PFSK-1 (cell line): ENCODE results near the gene ZNF385D.

ENCODE experiments used
- FOXP2 ChIP-seq: optimal IDR thresholded peaks from 2 replicates; pipeline ENCODE3; 2011; ENCODE audit warnings: borderline replicate concordance, control low read depth, inconsistent platforms; ENCODE audit not compliant: insufficient read depth; ENCODE audit errors: extremely low read length, extremely low read depth
- POLR2AphosphoS5 ChIP-seq: IDR thresholded peaks from 2 replicates; pipeline ENCODE4 v1.6.1; 2012; ENCODE audit warnings: low read depth, mild to moderate bottlenecking, control low read depth, low read length, moderate library complexity
- REST ChIP-seq, 2 experiments: IDR thresholded peaks; 2 replicates each; pipeline versions ENCODE4 v1.6.1 to v1.8.0; 2011 to 2012; ENCODE audit warnings: low read depth in 2 of 2, low read length in 2 of 2, control low read depth in 1 of 2, inconsistent platforms in 1 of 2, mild to moderate bottlenecking in 1 of 2, moderate library complexity in 1 of 2; ENCODE audit not compliant: insufficient read depth in 1 of 2
- SIN3A ChIP-seq: IDR thresholded peaks from 2 replicates; pipeline ENCODE4 v1.6.1; 2012; ENCODE audit warnings: mild to moderate bottlenecking, low read length, moderate library complexity, borderline replicate concordance; ENCODE audit not compliant: insufficient read depth
- TAF1 ChIP-seq: IDR thresholded peaks from 2 replicates; pipeline ENCODE4 v1.6.1; 2012; ENCODE audit warnings: low read length, control low read depth, borderline replicate concordance; ENCODE audit not compliant: insufficient read depth

ZNF385D gene

DNA sequence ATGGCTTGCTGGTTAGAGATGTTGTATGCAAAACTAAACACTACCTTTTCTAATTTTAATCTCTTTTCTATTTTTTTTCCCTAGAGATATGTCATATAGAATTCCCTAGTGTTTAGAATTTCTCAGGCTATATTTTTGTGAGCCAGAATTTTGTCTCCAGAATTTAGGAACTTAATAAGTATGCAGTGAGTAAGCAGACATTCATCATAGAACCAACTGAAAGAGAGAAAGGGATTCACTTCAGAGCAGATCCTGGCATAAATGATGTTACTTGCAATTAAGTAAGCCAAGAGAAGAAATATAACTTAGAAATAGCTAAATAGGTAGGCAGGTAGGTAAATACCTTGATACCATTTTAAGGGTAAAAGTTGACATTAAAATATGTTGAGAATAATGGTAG is 288.9 kb downstream of the ZNF385D start:
- TF ChIP-seq TAF1 (no peak), REST (IDR thresholded peaks at IDR 0.05; ENCODE audit: insufficient read depth in 1 of 2, low read depth in 2 of 2, low read length in 2 of 2) (no peak), POLR2AphosphoS5 (no peak), SIN3A (no peak), FOXP2 (no peak)

- no peak for TF ChIP-seq REST (IDR thresholded peaks at IDR 0.05; ENCODE audit: insufficient read depth in 1 of 2, low read depth in 2 of 2, low read length in 2 of 2)
- no peak for TF ChIP-seq SIN3A
- no peak for TF ChIP-seq TAF1
- TF ChIP-seq POLR2AphosphoS5, result no peak
- TF ChIP-seq FOXP2, result no peak
These were observed 293.9 kb downstream of the ZNF385D start for GRCh38 chr3:21457084-21457483.

- TF ChIP-seq TAF1 (no peak), POLR2AphosphoS5 (no peak), SIN3A (no peak), REST (IDR thresholded peaks at IDR 0.05; ENCODE audit: insufficient read depth in 1 of 2, low read depth in 2 of 2, low read length in 2 of 2) (no peak), FOXP2 (no peak)
These were observed 301.3 kb downstream of the ZNF385D start for GRCh38 chr3:21449738-21450137.

DNA sequence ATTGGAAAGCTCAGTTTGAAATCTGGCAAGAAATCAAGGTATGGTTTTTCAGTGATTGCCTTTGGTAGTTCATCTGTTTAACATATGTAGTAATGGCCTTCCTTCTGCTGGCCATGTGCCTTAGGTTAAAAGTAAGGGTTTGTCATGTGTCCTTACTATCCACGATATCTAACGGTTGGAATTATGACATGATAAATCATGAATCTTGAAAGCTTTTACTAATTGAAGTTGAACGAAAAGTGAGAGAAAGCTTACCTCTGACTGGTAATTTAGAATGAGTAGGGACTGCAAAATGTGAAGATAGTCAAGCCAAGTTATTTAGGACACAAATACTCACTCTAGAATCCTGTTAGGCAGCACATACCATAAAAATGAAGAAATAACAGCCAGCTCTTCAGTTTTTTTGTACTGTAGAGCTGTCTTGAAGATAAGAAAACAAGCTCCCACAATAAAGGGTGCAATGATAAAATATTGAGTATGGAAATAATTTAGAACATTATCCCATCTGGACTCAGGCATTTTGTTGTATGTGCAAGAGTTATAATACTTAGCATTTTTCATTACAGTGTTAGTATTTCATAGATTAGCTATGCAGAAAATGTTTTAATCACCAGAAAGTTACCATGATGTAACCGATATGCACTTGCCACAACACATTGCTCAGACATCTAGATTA is 303.4 kb downstream of the ZNF385D start:
- no peak for TF ChIP-seq FOXP2
- TF ChIP-seq TAF1, result no peak
- no peak for TF ChIP-seq SIN3A
- TF ChIP-seq REST (IDR thresholded peaks at IDR 0.05; ENCODE audit: insufficient read depth in 1 of 2, low read depth in 2 of 2, low read length in 2 of 2), result no peak
- TF ChIP-seq POLR2AphosphoS5, result no peak

DNA sequence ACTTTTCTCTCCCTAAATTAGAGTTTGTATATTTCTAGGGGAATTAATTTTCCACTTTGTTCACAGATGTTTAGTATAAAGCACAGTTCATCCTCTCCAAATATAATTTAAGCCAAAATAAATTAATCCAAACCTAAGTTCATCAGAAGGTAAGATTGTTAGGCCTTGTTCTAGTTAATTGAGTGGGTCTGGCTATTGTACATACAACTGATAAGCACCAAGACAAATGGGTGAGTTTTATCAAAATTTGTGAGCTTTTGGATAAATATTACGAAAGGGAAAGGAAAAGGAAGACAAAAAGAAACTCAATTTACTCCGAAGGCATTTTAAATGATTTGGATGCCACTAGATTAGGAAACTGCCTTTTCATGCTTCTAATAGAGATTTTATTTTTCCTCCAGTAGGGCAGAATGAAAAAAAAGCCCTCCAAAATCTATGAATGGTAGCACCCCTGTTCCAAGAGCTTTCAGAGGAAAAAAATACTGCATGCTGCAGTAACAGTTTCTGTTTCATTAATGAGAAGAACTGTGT is 304.0 kb downstream of the ZNF385D start:
- TF ChIP-seq TAF1, result no peak
- no peak for TF ChIP-seq FOXP2
- no peak for TF ChIP-seq REST (IDR thresholded peaks at IDR 0.05; ENCODE audit: insufficient read depth in 1 of 2, low read depth in 2 of 2, low read length in 2 of 2)
- no peak for TF ChIP-seq POLR2AphosphoS5
- TF ChIP-seq SIN3A, result no peak
